ENCODE results near the gene GARIN5B. TPM values are rescaled to one million over a fixed set of nuclear protein-coding genes. Genes with fewer than 3 reads are reported as not detected.
A peak's percentile ranks its signal among the peaks of the same experiment; 100 is the strongest.

The GARIN5B gene
- total RNA-seq, 1 experiment from 2014 or later: not detected

DNA sequence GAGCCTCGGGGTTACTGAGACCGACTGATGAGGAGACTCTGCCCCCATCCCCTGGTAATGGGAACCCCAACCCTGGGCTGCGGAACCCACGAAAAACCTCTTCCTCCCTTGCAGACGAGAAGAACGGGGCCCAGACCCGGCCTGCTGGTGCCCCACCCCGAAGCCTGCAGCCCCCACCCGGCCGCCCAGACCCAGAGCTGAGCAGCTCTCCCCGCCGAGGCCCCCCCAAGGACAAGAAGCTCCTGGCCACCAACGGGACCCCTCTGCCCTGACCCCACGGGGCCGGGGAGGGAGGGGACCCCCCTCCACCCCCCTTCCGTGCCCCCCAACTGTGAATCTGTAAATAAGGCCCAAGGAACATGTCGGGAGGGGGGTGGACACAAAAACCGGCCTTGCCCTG, 51.3 kb downstream of the GARIN5B start:
- CTCF ChIA-PET: interaction anchor here (3.3 kb wide), 1 partner anchor 9 kb away, joined by 28 read pairs; no protein-coding TSS in a partner anchor
- Mint-ChIP-seq H3K27me3 (ENCODE audit: insufficient read depth, unreplicated experiment) (no peaks in the 10 kb centered on the region), H3K9me3 (ENCODE audit: unreplicated experiment) (no peaks in the 10 kb centered on the region), H3K27ac (ENCODE audit: low read depth, unreplicated experiment) (no peak overlapping the region), H3K4me1 (ENCODE audit: insufficient read depth, unreplicated experiment) (no peaks in the 10 kb centered on the region), H3K4me3 (ENCODE audit: unreplicated experiment) (no peak overlapping the region), H3K36me3 (ENCODE audit: insufficient read depth, unreplicated experiment) (peaks cover 5% of the 10 kb centered on the region)
- no TSS peak for BruUV-seq (replicated peaks)
- POLR2A ChIA-PET: interaction anchor here (0.7 kb wide), 1 partner anchor 11 kb away, joined by 3 read pairs; no protein-coding TSS in a partner anchor
- intact Hi-C loops (cut with micrococcal nuclease): no loop called here
- no peak for DNase-seq (ENCODE audit: unreplicated experiment)
- TF ChIP-seq, protein P1, sequence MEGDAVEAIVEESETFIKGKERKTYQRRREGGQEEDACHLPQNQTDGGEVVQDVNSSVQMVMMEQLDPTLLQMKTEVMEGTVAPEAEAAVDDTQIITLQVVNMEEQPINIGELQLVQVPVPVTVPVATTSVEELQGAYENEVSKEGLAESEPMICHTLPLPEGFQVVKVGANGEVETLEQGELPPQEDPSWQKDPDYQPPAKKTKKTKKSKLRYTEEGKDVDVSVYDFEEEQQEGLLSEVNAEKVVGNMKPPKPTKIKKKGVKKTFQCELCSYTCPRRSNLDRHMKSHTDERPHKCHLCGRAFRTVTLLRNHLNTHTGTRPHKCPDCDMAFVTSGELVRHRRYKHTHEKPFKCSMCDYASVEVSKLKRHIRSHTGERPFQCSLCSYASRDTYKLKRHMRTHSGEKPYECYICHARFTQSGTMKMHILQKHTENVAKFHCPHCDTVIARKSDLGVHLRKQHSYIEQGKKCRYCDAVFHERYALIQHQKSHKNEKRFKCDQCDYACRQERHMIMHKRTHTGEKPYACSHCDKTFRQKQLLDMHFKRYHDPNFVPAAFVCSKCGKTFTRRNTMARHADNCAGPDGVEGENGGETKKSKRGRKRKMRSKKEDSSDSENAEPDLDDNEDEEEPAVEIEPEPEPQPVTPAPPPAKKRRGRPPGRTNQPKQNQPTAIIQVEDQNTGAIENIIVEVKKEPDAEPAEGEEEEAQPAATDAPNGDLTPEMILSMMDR (IDR thresholded peaks at IDR 0.05; ENCODE audit: unreplicated experiment): no peak

- H3K27ac Mint-ChIP-seq (ENCODE audit: low read depth, unreplicated experiment): no peak overlapping the region
These were observed 51.7 kb downstream of the GARIN5B start for GRCh38 chr19:55311397-55311796.

GRCh38 chr19:55310498-55310897, 52.6 kb downstream of the GARIN5B start:
- Mint-ChIP-seq H3K4me3 (ENCODE audit: unreplicated experiment) (no peak overlapping the region), H3K4me1 (ENCODE audit: insufficient read depth, unreplicated experiment) (no peaks in the 10 kb centered on the region)
- POLR2A ChIA-PET: interaction anchor here (0.7 kb wide), 1 partner anchor 55 kb away, joined by 4 read pairs; no protein-coding TSS in a partner anchor

More at GRCh38 chr19:55311397-55311796, 51.7 kb downstream of the GARIN5B start:
- Mint-ChIP-seq H3K27me3 (ENCODE audit: insufficient read depth, unreplicated experiment) (no peaks in the 10 kb centered on the region), H3K9me3 (ENCODE audit: unreplicated experiment) (no peaks in the 10 kb centered on the region), H3K4me3 (ENCODE audit: unreplicated experiment) (no peak overlapping the region), H3K4me1 (ENCODE audit: insufficient read depth, unreplicated experiment) (no peaks in the 10 kb centered on the region), H3K36me3 (ENCODE audit: insufficient read depth, unreplicated experiment) (peaks cover 5% of the 10 kb centered on the region)
- ChIA-PET CTCF (interaction anchor here (3.3 kb wide), 1 partner anchor 9 kb away, joined by 28 read pairs; no protein-coding TSS in a partner anchor), POLR2A (interaction anchor here (0.7 kb wide), 2 partner anchors 11 to 56 kb away, joined by 3 to 4 read pairs; no protein-coding TSS in a partner anchor)
- intact Hi-C loops (cut with micrococcal nuclease): no loop called here
- DNase-seq (ENCODE audit: unreplicated experiment): no peak
- TF ChIP-seq, protein P1 (IDR thresholded peaks at IDR 0.05; ENCODE audit: unreplicated experiment): no peak
- no TSS peak for BruUV-seq (replicated peaks)

GRCh38 chr19:55309448-55309847, 53.6 kb downstream of the GARIN5B start:
- TF ChIP-seq, protein P1 (IDR thresholded peaks at IDR 0.05; ENCODE audit: unreplicated experiment): no peak
- H3K36me3 Mint-ChIP-seq (ENCODE audit: insufficient read depth, unreplicated experiment): peaks cover 5% of the 10 kb centered on the region
- no peak overlapping the region for H3K4me3 Mint-ChIP-seq (ENCODE audit: unreplicated experiment)
- ChIA-PET CTCF (interaction anchor here (0.6 to 1.8 kb wide), 4 partner anchors 8 to 61 kb away, joined by 3 to 6 read pairs (median 4); partner anchors contain the start of gene IL11), POLR2A (no interaction called here)
- H3K4me1 Mint-ChIP-seq (ENCODE audit: insufficient read depth, unreplicated experiment): no peaks in the 10 kb centered on the region
- no peak overlapping the region for H3K27ac Mint-ChIP-seq (ENCODE audit: low read depth, unreplicated experiment)
- no peaks in the 10 kb centered on the region for H3K27me3 Mint-ChIP-seq (ENCODE audit: insufficient read depth, unreplicated experiment)
- no peaks in the 10 kb centered on the region for H3K9me3 Mint-ChIP-seq (ENCODE audit: unreplicated experiment)
- intact Hi-C loops (cut with micrococcal nuclease): no loop called here
- no peak for DNase-seq (ENCODE audit: unreplicated experiment)
- no TSS peak for BruUV-seq (replicated peaks)

More at GRCh38 chr19:55310498-55310897, 52.6 kb downstream of the GARIN5B start:
- TF ChIP-seq, protein P1 (IDR thresholded peaks at IDR 0.05; ENCODE audit: unreplicated experiment): no peak
- Mint-ChIP-seq H3K9me3 (ENCODE audit: unreplicated experiment) (no peaks in the 10 kb centered on the region), H3K27me3 (ENCODE audit: insufficient read depth, unreplicated experiment) (no peaks in the 10 kb centered on the region), H3K27ac (ENCODE audit: low read depth, unreplicated experiment) (peak overlapping the region; percentile 57), H3K36me3 (ENCODE audit: insufficient read depth, unreplicated experiment) (peaks cover 5% of the 10 kb centered on the region)
- CTCF ChIA-PET: interaction anchor here (1.8 to 3.3 kb wide), 2 partner anchors 8 to 9 kb away, joined by 6 to 28 read pairs; no protein-coding TSS in a partner anchor
- no peak for DNase-seq (ENCODE audit: unreplicated experiment)
- BruUV-seq (replicated peaks): no TSS peak
- intact Hi-C loops (cut with micrococcal nuclease): no loop called here
